ENCODE results near the gene SNRNP70.
"Not testable (repeated sequence)": the region's sequence is repeated elsewhere in the genome, so short reads cannot be mapped to it uniquely, and the experiment has no call there.

The SNRNP70 gene, protein sequence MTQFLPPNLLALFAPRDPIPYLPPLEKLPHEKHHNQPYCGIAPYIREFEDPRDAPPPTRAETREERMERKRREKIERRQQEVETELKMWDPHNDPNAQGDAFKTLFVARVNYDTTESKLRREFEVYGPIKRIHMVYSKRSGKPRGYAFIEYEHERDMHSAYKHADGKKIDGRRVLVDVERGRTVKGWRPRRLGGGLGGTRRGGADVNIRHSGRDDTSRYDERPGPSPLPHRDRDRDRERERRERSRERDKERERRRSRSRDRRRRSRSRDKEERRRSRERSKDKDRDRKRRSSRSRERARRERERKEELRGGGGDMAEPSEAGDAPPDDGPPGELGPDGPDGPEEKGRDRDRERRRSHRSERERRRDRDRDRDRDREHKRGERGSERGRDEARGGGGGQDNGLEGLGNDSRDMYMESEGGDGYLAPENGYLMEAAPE

DNA sequence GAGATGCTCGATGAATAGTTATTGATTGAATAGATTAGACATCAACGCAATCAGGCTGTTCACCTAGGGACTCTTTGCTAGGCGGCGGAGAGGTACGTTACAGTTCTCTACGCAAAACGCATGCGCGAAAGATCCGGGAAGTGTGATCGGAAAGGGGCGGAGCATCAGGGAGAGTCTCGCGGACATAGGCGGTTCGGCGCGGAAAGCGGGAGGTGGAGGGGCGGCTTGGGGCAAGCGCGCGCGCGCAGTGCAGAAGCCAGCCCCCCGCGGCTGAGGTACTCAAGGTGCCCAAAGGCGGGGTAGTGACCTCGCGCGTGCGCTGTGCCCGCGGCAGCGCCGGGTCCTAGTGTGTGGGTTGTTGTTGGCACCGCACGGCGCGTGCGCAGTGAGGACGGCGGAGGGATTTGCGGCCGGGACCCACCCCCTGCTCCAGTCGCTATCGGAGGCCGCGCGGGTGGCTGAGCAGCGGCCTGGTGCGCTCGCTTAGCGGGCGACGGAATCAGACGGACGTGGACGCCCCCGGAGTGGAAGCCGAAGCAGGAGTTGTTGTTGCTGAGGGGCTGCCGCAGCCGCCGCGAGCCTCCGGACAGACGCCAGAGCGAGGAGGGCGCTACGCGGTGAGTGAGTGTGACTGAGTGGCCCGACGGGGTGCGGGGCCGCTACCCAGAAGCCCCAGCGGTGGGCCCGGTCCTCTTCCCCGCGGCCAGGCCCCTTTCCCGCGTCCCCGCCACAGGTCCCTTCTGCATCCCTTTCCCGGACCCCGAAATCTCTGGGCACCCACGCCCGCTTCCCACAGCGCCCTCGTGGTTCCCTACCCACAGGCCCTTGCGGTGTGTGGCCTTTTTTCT is at the start of gene SNRNP70:
TSS of gene SNRNP70 (plus strand) at position 432 of the 848 bp plus-strand sequence. CDS start 964 bp downstream, outside the sequence.
- peak; percentile 98 for DNase-seq (ENCODE audit: low spot score)
- TF ChIP-seq, protein P1, sequence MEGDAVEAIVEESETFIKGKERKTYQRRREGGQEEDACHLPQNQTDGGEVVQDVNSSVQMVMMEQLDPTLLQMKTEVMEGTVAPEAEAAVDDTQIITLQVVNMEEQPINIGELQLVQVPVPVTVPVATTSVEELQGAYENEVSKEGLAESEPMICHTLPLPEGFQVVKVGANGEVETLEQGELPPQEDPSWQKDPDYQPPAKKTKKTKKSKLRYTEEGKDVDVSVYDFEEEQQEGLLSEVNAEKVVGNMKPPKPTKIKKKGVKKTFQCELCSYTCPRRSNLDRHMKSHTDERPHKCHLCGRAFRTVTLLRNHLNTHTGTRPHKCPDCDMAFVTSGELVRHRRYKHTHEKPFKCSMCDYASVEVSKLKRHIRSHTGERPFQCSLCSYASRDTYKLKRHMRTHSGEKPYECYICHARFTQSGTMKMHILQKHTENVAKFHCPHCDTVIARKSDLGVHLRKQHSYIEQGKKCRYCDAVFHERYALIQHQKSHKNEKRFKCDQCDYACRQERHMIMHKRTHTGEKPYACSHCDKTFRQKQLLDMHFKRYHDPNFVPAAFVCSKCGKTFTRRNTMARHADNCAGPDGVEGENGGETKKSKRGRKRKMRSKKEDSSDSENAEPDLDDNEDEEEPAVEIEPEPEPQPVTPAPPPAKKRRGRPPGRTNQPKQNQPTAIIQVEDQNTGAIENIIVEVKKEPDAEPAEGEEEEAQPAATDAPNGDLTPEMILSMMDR (IDR thresholded peaks at IDR 0.05): no peak
- peak within 1 kb of the TSS; percentile 92 for H3K4me3 ChIP-seq
- H3K27ac ChIP-seq: peak within 1 kb of the TSS; percentile 70 to 94

DNA sequence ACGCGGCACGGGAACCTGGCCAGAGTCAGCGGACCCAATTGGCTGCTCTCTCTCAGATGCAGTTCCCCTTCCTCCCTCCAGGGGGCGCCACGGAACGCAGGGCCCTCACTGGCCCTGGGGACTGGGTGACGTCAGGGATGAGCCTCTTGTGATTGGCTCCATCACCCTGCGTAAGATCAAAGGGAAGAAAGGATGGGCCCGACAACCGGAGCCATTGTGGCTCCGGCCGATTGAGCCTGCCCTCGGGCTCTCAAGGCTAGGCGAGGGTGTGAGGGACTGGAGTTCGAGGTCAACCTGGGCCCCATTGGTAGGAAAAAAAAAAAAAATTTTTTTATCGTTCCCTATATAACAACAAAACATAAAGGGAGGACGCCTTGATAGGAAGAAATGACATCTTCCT is 48.4 kb upstream of the SNRNP70 start, which contains the start of gene CGB1:
TSS of gene CGB1 (minus strand) at position 81 of the 400 bp plus-strand sequence. CDS start 184 bp downstream, outside the sequence.
- not testable (repeated sequence) for H3K4me3 ChIP-seq; DNase-seq (ENCODE audit: low spot score); H3K27ac ChIP-seq

DNA sequence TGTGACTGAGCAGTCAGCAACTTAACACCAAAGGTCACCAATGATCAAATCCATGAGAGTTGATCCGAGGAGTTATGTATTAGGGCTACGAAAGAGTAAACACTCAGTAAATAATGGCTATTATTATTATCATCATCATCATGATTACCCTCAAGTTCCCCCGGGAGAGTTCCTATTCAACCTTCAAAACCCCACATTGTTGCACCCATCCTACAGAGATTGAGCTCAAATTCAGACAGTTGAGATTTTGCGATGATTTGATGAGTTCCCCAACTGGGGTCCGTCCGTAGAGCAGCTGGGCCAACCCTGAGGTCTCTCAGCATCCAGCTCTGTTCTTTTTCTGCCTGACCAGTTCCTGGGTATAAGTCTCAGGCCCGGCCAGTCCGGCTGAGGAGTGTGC is 47.1 kb upstream of the SNRNP70 start:
- H3K4me3 ChIP-seq; DNase-seq (ENCODE audit: low spot score); H3K27ac ChIP-seq: not testable (repeated sequence)

DNA sequence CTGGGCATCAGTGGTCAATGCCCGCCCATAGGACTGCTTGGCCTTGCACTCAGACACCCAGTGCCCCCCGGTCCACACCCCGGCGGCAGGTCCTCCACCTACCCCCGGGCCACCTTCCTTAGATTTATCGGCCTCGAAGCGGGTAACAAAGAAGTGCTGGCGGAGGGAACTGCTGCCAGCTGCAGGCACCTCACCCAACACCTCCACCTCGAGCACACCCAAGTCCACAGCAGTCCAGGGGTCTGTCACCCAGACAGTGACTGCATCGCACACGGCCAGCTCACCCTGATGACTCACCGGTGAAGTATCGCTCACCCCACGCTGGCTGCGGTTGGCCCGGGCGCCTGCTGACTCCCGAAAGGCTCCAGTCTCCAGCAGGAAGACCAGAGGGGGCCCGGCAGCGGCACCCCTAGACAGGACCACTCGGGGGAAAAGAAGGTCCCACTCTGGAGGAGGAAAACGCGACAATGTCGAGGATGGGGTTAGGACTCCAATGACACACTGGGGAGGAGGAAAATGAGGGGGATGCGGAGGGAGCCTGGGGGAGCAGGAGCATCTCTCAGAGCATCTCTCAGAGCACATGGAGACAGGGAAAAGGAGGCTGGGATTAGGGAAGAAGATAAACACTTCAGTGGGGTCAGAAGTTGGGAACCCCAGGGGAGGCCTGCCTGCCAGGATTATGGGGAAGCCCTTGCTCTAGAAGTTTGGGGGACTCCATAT is 46.5 kb upstream of the SNRNP70 start:
- not testable (repeated sequence) for H3K4me3 ChIP-seq; DNase-seq (ENCODE audit: low spot score)

DNA sequence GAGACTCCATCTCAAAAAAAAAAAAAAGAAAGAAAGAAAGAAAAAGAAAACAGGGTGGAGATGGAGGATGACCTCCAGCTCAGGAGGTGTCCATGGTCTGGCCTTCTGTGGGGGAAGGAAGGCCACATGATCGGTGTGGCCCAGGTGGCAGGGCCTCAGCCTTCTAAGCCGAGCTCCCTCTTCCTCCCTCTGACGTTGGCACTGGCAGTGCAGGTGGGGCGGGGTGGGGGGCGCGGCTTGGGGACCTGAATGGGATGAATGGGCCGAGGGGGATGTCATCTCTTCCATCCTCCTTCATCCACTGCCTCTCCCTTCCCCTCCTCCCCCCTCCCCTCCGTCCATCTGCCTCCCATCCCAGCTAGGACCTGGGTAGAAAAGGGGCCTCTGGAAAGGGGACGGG is 45.5 kb upstream of the SNRNP70 start:
- H3K4me3 ChIP-seq; DNase-seq (ENCODE audit: low spot score); H3K27ac ChIP-seq: not testable (repeated sequence)

More for the DNA sequence above, 46.5 kb upstream of the SNRNP70 start:
- not testable (repeated sequence) for H3K27ac ChIP-seq

DNA sequence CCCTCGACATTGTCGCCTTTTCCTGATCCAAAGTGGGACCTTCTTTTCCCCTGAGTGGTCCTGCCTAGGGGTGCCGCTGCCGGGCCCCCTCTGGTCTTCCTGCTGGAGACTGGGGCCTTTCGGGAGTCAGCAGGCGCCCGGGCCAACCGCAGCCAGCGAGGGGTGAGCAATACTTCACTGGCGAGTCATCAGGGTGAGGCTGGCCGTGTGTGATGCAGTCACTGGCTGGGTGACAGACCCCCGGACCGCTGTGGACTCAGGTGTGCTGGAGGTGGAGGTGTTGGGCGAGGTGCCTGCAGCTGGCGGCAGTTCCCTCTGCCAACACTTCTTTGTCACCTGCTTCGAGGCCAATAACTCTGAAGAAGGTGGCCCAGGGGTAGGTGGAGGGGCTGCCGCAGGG is 43.1 kb upstream of the SNRNP70 start:
- TF ChIP-seq, protein P1 (IDR thresholded peaks at IDR 0.05): no peak
- Histone ChIP-seq H3K4me3 (no peak overlapping the region), H3K27ac (no peak overlapping the region)
- no peak for DNase-seq (ENCODE audit: low spot score)

DNA sequence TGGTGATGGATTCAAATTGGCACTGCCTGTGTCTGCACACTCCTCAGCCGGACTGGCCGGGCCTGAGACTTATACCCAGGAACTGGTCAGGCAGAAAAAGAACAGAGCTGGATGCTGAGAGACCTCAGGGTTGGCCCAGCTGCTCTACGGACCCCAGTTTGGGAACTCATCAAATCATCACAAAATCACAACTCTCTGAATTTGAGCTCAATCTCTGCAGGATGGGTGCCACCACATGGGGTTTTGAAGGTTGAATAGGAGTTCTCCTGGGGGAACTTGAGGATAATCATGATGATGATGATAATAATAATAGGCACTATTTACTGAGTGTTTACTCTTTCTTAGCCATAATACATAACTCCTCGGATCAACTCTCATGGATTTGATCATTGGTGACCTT is 42.6 kb upstream of the SNRNP70 start:
- DNase-seq (ENCODE audit: low spot score); H3K27ac ChIP-seq; H3K4me3 ChIP-seq: not testable (repeated sequence)

DNA sequence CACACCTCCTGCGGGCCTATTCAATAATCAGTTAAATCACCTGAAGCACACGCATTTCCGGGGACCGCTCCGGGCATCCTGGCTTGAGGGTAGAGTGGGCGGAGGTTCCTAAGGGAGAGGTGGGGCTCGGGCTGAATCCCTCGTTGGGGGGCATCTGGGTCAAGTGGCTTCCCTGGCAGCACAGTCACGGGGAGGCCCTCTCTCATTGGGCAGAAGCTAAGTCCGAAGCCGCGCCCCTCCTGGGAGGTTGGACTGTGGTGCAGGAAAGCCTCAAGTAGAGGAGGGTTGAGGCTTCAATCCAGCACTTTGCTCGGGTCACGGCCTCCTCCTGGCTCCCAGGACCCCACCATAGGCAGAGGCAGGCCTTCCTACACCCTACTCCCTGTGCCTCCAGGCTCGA is 41.7 kb upstream of the SNRNP70 start, which contains the start of gene CGB5:
TSS of gene CGB5 (plus strand) at position 301 of the 400 bp plus-strand sequence. CDS start 362 bp downstream, outside the sequence.
- H3K4me3 ChIP-seq; DNase-seq (ENCODE audit: low spot score); H3K27ac ChIP-seq: not testable (repeated sequence)

DNA sequence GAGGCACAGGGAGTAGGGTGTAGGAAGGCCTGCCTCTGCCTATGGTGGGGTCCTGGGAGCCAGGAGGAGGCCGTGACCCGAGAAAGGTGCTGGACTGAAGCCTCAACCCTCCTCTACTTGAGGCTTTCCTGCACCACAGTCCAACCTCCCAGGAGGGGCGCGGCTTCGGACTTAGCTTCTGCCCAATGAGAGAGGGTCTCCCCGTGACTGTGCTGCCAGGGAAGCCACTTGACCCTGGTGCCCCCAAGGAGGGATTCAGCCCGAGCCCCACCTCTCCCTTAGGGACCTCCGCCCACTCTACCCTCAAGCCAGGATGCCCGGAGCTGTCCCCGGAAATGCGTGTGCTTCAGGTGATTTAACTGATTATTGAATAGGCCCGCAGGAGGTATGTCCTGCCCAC is 36.2 kb upstream of the SNRNP70 start, which contains the start of gene CGB8:
TSS of gene CGB8 (minus strand) at position 101 of the 400 bp plus-strand sequence. CDS start 372 bp downstream, outside the sequence.
- not testable (repeated sequence) for DNase-seq (ENCODE audit: low spot score); H3K4me3 ChIP-seq; H3K27ac ChIP-seq

DNA sequence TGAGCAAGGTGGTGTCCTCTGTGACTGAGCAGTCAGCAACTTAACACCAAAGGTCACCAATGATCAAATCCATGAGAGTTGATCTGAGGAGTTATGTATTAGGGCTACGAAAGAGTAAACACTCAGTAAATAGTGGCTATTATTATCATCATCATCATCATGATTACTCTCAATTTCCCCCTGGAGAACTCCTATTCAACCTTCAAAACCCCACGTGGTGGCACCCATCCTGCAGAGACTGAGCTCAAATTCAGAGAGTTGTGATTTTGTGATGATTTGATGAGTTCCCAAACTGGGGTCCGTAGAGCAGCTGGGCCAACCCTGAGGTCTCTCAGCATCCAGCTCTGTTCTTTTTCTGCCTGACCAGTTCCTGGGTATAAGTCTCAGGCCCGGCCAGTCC is 35.4 kb upstream of the SNRNP70 start:
- not testable (repeated sequence) for DNase-seq (ENCODE audit: low spot score); H3K27ac ChIP-seq; H3K4me3 ChIP-seq

DNA sequence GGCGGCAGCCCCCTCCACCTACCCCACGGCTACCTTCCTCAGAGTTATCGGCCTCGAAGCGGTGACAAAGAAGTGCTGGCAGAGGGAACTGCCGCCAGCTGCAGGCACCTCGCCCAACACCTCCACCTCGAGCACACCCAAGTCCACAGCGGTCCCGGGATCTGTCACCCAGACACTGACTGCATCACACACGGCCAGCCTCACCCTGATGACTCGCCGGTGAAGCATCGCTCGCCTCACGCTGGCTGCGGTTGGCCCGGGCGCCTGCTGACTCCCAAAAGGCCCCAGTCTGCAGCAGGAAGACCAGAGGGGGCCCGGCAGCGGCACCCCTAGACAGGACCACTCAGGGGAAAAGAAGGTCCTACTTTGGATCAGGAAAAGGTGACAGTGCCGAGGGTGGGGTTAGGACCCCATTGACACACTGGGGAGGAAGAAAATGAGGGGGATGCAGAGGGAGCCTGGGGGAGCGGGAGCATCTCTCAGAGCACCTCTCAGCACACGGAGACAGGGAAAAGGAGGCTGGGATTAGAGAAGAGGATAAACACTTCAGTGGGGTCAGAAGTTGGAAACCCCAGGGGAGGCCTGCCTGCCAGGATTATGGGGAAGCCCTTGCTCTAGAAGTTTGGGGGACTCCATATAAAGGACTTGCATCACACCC is 34.7 kb upstream of the SNRNP70 start:
- not testable (repeated sequence) for DNase-seq (ENCODE audit: low spot score); H3K4me3 ChIP-seq; H3K27ac ChIP-seq

Data from coronary artery (tissue), 2 donors.